HG02623 (cell line): ENCODE data around the gene ORC5.

Experiments used
- ATAC-seq: cut with Tn5 transposase; IDR thresholded peaks from one replicate; pipeline ENCODE4 v1.9.1; 2021; ENCODE audit warnings: moderate library complexity; ENCODE audit not compliant: unreplicated experiment

The ORC5 gene

GRCh38 chr7:104127204-104127603 is 80.6 kb downstream of the ORC5 start:
- no peak for ATAC-seq

GRCh38 chr7:104126411-104126841 is 81.4 kb downstream of the ORC5 start:
- no peak for ATAC-seq

- ATAC-seq = no peak
Observed at GRCh38 chr7:104124893-104125477, 82.8 kb downstream of the ORC5 start.

DNA sequence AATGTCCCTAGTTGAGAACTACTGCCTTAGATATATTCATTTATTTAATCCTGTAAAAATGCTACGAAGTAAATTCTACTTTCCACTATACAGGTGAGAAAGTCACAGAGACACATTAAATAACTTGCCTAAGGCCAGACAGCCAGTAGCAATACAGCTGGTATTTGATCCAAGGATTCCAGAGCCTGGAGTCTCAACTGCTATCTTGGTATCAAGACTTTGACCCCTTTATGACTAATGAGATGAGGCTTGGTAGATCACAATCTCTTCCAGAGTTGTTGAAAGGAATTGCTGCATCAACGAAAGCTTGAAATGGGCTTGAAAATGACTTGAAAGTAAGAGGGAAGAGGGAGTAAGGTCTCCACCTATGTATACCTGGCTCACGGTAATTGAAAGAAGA is 83.3 kb downstream of the ORC5 start:
- ATAC-seq = no peak

GRCh38 chr7:104123786-104124185 is 84.0 kb downstream of the ORC5 start:
- no peak for ATAC-seq

- no peak for ATAC-seq
Observed at GRCh38 chr7:104113788-104114187, 94.0 kb downstream of the ORC5 start.

DNA sequence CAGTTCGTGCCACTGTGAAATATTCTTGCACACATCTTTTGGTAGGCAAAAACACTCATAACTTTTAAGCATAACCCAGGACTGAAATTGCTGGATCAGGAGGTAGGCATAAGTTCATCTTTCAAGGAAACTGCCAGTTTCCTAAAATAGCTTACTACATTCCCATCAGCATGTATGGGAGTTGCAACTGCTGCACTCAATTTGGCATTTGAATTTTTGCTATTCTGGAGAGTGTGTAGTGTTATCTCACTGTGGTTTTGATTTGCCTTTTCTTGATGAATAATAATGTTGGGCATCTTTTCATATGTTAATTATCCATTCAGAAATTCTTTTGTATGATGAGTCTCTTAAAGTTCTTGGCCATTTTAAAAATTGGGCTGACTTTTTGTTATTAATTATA is 95.2 kb downstream of the ORC5 start:
- ATAC-seq = no peak

- ATAC-seq = no peak
Observed at GRCh38 chr7:104111271-104111670, 96.5 kb downstream of the ORC5 start.

- ATAC-seq = no peak
Observed at GRCh38 chr7:104106108-104106905, 101.5 kb downstream of the ORC5 start.

DNA sequence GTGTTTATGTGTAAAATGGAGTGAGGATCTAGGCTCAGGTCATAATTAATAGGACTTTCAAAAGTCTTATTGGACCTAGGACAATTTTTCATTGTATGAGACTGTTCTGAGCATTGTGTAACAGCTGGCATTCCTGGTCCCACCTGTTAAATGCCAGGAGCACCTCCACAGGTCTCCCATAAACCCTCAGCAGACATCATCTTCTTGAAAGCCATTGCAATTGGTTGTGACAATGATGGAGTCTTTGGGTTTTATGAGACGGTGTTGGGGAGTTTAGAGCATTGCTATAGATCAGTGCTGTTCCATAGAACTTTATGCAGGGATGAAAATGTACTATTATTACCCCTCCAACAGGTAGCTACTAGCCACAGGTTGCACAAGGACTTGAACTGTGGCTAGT is 108.9 kb downstream of the ORC5 start:
- ATAC-seq = no peak

DNA sequence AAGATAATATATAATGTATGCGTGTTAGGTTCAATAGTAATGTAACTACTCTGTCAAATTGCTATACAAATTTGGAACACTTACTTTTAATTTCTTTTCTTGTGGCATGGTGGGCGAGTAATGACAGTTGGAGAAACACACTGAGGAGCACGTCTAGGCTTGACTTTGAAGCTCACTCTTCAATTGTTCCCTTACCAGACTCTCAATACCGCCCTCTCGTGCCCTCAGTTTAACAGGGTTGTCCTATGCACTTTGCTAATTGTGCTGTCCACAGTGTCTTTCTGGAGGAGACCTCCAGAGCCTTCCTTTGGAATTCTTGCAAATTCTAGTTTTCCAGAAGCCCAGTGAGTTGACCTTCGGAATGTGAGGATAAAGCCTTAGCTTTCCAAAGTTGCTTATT is 111.1 kb downstream of the ORC5 start:
- ATAC-seq = no peak

DNA sequence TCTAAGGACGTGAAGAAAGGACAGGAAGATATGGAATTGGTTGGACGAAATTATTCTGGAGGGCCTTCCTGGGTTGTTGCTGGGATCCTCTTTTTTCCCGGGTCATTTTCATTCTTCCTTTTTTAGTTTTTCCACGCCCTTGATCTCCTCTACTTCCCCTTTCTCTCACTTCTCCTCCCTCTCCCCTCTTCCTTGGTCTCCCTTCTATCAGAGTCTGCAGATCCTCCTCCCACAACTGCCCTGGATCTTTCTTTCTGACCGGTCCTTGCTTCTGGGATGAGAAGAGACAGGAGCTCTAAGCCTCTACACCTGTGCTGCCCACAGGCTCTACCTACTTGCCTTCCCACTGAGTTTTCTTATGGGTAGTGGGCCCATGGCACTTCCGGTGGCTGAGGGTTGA is 114.7 kb downstream of the ORC5 start:
- ATAC-seq = no peak

DNA sequence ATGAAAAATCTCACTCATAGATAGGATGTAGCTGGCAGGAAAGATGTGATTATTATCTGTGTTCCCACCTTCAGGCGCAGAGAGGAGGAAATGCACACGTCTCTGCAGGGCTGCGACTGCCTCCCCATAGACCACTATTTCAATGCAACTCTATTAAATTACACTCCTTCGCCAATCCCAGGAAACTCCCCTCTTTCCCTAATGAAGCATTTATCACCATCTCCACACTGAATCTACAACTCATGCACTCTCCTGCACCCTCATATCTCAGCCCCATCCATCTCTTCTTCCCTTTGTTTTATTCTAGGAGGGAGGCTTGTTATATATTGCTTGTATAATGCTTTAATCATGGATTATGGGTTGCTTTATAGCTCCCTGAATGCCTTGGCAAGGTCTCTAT is 116.6 kb downstream of the ORC5 start:
- ATAC-seq = no peak

GRCh38 chr7:104089612-104090011 is 118.2 kb downstream of the ORC5 start:
- no peak for ATAC-seq

DNA sequence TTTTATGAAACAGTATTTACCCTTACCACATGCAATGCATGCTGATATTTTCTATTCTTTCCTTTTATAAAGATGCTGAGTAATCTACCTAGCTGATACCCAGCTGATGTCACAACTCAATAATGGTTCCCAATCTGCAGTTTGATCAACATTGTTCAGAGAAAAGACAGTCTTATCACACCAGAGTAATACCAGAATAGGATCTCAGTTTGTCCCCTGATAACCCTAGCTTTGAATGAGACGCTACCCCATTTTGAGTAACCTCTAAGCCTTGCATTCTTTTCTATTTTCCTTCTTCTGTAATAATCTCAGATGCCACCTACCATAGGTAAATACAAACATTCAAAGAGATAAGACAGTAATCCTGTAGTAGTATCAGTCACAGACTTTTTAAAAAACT is 118.8 kb downstream of the ORC5 start:
- no peak for ATAC-seq
